HepG2 (cell line): ENCODE measurements around the gene TMX2. TPM values are rescaled to one million over a fixed set of nuclear protein-coding genes. Genes with fewer than 3 reads are reported as not detected.
A peak's percentile ranks its signal among the peaks of the same experiment; 100 is the strongest.

Experiments
- AHR ChIP-seq: IDR thresholded peaks from 2 replicates; pipeline ENCODE4 v1.6.1; 2018; ENCODE audit warnings: missing genetic modification reagents, missing compliant biosample characterization
- ATF2 ChIP-seq: sonication (generic); formaldehyde crosslinking; IDR thresholded peaks from 2 replicates; pipeline ENCODE4 v1.4.0; 2020; ENCODE audit warnings: missing genetic modification reagents
- ATF3 ChIP-seq: sonication (generic); formaldehyde crosslinking; IDR thresholded peaks from 2 replicates; pipeline ENCODE4 v1.4.0; 2020; ENCODE audit warnings: missing genetic modification reagents
- ETS1 ChIP-seq: sonication (generic); formaldehyde crosslinking; IDR thresholded peaks from 2 replicates; pipeline ENCODE4 v1.4.0; 2020; ENCODE audit warnings: missing genetic modification reagents
- FOSL2 ChIP-seq: sonication (generic); formaldehyde crosslinking; IDR thresholded peaks from 2 replicates; pipeline ENCODE4 v1.4.0; 2020; ENCODE audit warnings: missing genetic modification reagents
- HNF1A ChIP-seq, 2 experiments: sonication (generic) in 1 of 2; formaldehyde crosslinking in 1 of 2; IDR thresholded peaks; 2 replicates each; pipeline versions ENCODE4 v1.4.0 to v1.6.1; 2016 to 2020; ENCODE audit warnings: borderline replicate concordance in 1 of 2, low read depth in 1 of 2, mild to moderate bottlenecking in 1 of 2, missing genetic modification reagents in 1 of 2
- KDM3A ChIP-seq: IDR thresholded peaks from 2 replicates; pipeline ENCODE4 v1.6.1; 2018; ENCODE audit warnings: low read depth, missing compliant biosample characterization
- NFYC ChIP-seq: IDR thresholded peaks from 2 replicates; pipeline ENCODE4 v1.6.1; 2016; ENCODE audit warnings: missing genetic modification reagents, missing compliant biosample characterization
- PLRG1 ChIP-seq: fragments of 450-650 bp; conservative IDR thresholded peaks from 2 replicates; pipeline ENCODE4 v1.6.1; 2016
- PREB ChIP-seq: sonication (generic); formaldehyde crosslinking; IDR thresholded peaks from 2 replicates; pipeline ENCODE4 v1.4.0; 2020; ENCODE audit warnings: missing genetic modification reagents
- RAD21 ChIP-seq: fragments of 450-650 bp; formaldehyde crosslinking; IDR thresholded peaks from 2 replicates; pipeline ENCODE4 v1.5.0; 2020; ENCODE audit warnings: mild to moderate bottlenecking
- RBM22 ChIP-seq: fragments of 200-400 bp; formaldehyde crosslinking; optimal IDR thresholded peaks from 2 replicates; pipeline ENCODE3; 2017; ENCODE audit warnings: mild to moderate bottlenecking, low read length, moderate library complexity
- SIN3A ChIP-seq: IDR thresholded peaks from 2 replicates; pipeline ENCODE4 v1.6.1; 2011; ENCODE audit warnings: low read depth, mild to moderate bottlenecking, control low read depth, low read length, borderline replicate concordance
- ZBTB49 ChIP-seq: sonication (generic); formaldehyde crosslinking; IDR thresholded peaks from 2 replicates; pipeline ENCODE4 v1.4.0; 2020; ENCODE audit warnings: missing genetic modification reagents, borderline replicate concordance
- ZNF670 ChIP-seq: sonication (generic); formaldehyde crosslinking; IDR thresholded peaks from 2 replicates; pipeline ENCODE4 v1.8.0; 2022; ENCODE audit warnings: mild to moderate bottlenecking, missing genetic modification reagents, borderline replicate concordance
- ZNF775 ChIP-seq: sonication (generic); formaldehyde crosslinking; IDR thresholded peaks from 2 replicates; pipeline ENCODE4 v1.4.0; 2020; ENCODE audit warnings: missing genetic modification reagents, mild to moderate bottlenecking, moderate library complexity, borderline replicate concordance
- ZSCAN9 ChIP-seq: IDR thresholded peaks from 2 replicates; pipeline ENCODE4 v1.6.1; 2016; ENCODE audit warnings: borderline replicate concordance
- polyA plus RNA-seq, 8 experiments: library from polyadenylated mRNA; depleted of rRNA in 3 of 8; stranded (reverse) in 7 of 8; unstranded in 1 of 8; fragments of >200 nt; fragmentation: Illumina TruSeq in 4 of 8; extraction: Trizol in 4 of 8; gene quantifications; 2 replicates each; pipeline versions ENCODE4 v1.2.1 to v1.2.3, GENCODE V29; 2011 to 2016; ENCODE audit warnings: low read depth in 4 of 8, missing spikeins in 1 of 8, mixed read lengths in 1 of 8; ENCODE audit not compliant: insufficient read depth in 1 of 8
- total RNA-seq, 5 experiments: library from RNA; depleted of rRNA; stranded (reverse); fragments of >200 nt; fragmentation: Illumina TruSeq; extraction: Trizol; gene quantifications; 2 replicates each; pipeline ENCODE4 v1.2.3, GENCODE V29; 2016; ENCODE audit warnings: low read depth in 1 of 5

TMX2 gene
- total and polyA plus RNA-seq, 2 of the 13 experiments (the other 11 are each of a cell fraction or from before 2014, with no cell fraction given), result 84.5 to 129 TPM

- TF ChIP-seq HNF1A (IDR thresholded peaks at IDR 0.05; ENCODE audit: low read depth), result no peak
- TF ChIP-seq HNF1A (CRISPR knock-in tag; IDR thresholded peaks at IDR 0.05; ENCODE audit: borderline replicate concordance), result no peak
- TF ChIP-seq ATF2 (CRISPR knock-in tag), result no peak
- no peak for TF ChIP-seq AHR (CRISPR knock-in tag)
- TF ChIP-seq PREB, result no peak
- TF ChIP-seq RAD21 (CRISPR knock-in tag), result peak; percentile 49; the same call in 1 of the 2 replicates
- no peak for TF ChIP-seq PLRG1
- no peak for TF ChIP-seq KDM3A (CRISPR knock-in tag)
- no peak; the same call in 1 of the 2 replicates for TF ChIP-seq SIN3A
- no peak for TF ChIP-seq ZNF775
- no peak for TF ChIP-seq ETS1 (CRISPR knock-in tag)
- TF ChIP-seq ATF3, result no peak
- no peak for TF ChIP-seq ZBTB49 (CRISPR knock-in tag)
- TF ChIP-seq ZSCAN9 (CRISPR knock-in tag), result no peak
- TF ChIP-seq RBM22, result no peak
- no peak for TF ChIP-seq ZNF670 (CRISPR knock-in tag)
- no peak for TF ChIP-seq FOSL2
- peak; percentile 80 for TF ChIP-seq NFYC (CRISPR knock-in tag)
Measured at GRCh38 chr11:57667736-57668433, 44.5 kb upstream of the TMX2 start, which contains the start of gene ZDHHC5 (continued).
